Stimulated activated CD8-positive, alpha-beta memory T cell treated with anti-CD3 and anti-CD28 coated beads, Interleukin-4, amount 100 ng/mL, for 48 hours (primary cell): ENCODE data around the gene TSC22D1.

ENCODE experiments used
- DNase-seq: peaks from one replicate; pipeline ENCODE4 v3.0.0-alpha.2; 2020

The TSC22D1 gene

DNA sequence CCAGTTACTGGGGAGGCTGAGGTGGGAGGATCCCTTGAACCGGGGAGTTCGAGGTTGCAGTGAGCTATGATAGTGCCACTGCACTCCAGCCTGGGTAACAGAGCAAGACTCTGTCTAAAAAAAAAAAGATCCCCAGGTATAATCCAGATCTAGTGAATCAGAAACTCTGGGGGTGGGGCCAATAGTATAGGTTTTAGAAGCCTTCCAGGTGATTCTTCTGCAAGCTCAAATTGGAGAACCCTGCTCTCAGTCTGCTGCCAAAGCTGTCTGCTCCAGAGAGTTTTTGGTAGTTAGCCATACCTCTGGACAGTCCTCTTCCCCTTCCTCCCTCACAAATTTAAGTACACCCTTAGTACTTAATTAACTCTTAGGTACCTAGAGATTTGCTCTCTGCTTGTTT, 174.6 kb downstream of the TSC22D1 start:
- no peak for DNase-seq

DNA sequence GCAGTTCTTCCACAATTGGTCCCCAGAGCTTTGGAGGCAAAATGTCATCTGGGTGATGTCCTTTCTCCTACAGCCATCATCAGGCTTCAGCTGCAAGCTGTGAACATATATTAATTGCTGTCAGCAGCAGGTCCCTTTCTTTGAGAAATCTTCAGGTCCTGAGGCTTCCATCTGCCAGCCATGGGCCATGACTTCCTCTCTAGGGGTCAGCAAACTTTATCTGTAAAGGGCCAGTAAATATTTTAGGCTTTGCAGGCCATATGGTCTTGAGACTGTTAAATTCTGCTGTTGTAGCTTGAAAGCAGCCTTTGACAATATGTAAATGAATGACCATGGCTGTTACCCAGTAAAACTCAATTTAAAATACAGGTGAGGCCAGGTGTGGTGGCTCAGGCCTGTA, 175.4 kb downstream of the TSC22D1 start:
- DNase-seq = no peak

DNA sequence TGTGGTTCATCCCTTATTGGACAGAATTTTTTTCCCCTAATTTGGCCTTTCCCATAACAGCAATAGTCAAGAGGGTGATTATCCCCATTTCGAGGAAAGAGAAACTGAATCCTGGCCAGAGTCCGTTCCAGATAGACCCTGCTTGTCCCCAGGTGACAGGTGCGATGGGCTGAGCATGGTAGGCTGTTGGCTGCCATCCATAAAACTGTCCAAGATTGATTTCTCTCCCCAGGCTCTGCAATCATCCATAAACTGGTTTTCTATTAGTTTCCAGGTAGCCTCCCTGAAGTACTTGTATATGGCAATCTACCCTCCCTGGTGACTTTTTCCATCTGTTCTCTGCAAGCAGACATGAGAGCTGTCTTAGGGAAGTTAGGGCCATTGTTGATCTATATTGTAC, 177.1 kb downstream of the TSC22D1 start:
- DNase-seq = no peak

DNA sequence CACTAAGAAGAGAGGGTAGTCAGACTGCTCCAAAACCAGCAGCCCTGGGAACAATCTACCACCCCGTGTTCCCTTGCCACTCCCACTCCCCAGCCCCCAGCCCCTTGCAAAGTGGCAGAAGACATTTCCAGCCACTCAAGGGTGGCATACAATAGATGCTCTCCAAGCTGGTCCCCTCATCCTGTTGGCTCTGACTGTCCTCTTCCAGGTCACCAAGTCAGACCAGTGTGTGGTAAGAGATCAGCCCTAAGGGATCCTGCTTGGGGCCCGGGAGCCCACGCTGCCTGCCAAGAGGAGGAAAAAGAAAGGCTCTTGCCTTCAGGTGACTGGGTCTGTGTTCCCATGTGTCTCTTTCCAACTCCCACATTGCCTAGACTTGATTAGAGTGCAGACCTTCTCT, 177.5 kb downstream of the TSC22D1 start:
- DNase-seq = no peak

DNA sequence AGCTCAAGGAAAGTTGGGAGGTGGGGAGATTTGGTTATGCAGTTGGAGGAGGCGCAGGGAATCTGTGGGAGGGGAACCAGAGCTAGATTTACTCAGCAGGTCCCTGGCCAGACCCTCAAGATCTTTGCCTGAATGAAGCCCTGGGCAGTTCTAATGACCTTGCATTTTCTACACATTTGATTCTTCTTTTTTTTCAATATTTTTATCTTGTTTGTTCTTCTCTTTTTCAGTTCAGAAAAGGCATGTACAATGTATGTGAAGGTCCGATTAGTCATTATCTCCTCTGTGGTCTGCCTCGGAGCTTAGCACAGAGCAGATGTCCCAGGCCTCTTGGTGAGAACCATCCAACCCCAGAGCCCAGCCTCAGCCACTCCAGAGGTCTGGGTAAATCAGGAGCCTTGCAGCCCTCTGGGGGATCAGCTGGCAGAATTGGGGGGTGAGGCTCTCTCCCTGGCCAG, 178.3 kb downstream of the TSC22D1 start:
- DNase-seq = no peak

DNA sequence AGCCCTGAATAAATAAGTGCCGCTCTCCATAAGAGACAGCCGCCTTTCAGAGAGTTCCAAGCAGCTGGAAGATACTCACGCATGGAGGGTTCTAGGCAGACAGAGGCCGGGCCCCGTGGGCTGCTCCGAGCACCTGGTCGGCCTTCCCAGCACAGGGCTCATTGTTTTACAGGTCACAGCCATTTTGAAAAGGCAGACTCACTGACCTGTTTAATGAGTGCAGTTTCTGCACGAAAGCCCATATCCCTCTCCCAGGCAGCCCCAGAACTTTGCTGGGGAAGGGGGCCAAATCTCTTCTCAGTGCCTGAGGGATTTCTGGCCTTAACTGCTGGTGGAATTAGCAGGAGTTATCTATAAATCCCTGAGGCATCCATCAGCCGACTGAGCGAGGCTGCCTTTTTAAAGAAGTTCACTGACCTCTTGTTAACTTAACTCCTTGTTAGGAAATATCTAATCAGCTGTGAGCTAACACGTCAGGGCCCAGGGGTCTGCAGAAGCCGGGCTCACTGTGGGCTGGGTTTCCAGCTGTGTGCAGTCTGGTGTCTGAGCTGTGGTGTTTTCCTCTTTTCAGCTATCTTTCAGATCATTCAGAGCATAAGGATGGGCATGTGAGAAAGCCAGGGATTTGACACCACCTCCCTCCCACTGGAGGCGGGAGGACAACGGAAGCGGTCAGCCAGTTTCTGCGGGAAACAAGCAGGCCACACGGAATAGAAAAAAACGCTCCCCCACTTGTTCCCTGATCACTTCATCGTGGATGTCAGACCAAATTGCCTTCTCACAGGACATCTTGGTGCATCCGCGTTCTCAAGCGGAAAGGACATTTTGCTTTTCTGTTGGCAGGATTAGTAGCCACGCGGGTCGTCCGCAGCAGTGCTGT, 179.2 kb downstream of the TSC22D1 start:
- no peak for DNase-seq

DNA sequence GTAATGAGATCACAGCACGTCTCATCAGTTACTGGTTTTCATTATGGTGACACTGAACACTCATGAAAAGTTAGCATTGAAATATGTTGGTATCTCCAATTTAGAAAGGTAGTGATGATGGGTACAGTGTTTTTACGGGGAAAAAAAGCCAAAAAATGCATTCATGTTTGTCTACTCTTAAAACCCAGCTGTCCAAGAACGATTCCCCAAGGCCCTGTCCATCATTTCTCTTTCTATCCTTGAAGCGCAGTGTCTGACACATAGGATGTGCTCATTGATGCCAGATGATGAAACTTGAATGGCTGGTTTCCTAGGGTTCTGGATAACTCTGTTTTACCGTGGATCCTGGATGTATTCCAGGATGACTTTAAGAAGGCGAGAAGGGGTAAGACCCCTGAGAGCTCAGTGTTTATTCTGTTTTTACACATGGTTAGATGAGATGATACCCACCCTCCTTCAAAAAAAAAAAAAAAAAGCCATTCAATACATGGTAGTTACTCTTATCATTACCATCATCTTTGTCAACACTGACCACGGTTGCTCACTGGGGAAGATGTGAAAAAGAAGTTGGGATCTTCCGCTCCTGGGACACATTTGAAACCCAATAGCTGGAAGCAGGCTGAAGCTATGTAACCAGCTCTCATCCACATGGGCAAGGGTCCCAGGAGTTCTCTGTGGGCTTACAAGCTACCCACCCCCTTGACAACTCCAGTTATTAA, 180.0 kb downstream of the TSC22D1 start:
- DNase-seq = no peak

DNA sequence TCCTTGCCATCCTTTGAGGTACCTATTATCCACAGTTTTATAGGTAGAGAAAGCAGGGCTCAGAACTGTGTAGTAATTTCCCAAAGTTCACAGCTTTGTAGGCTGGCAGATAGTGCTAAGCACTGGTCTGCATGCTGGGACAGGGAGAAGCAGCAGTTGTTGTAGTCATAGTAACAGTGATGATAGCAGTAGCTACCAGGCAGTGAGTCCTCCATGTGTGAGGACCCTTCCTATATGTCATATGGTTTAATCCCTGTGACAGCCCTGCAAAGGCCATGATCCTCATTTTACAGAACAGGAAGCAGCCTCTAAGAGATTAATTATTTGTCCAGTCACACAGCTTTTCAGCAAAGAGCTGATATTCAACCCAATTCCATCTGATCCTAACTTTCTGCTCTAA, 181.5 kb downstream of the TSC22D1 start:
- no peak for DNase-seq

DNA sequence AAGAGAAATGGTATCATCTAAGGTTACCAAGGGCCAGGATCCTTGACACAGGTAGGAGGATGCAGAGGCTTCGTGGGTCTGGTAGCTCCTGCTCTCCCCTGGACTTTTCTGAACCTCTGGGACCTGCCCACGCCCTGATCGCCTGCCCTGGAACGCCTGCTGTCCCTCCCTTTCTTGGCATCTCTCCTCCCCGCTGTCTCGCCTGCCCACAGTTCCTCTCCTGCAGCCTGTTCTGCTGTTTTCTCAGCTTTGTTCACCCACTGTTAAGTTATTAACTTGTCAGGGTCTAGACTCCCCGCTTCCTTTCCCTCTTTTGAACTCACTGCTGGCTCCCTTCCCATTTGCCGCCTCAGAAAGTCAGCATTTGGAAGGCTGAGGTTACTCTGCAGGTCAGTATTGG, 182.7 kb downstream of the TSC22D1 start:
- DNase-seq = no peak

DNA sequence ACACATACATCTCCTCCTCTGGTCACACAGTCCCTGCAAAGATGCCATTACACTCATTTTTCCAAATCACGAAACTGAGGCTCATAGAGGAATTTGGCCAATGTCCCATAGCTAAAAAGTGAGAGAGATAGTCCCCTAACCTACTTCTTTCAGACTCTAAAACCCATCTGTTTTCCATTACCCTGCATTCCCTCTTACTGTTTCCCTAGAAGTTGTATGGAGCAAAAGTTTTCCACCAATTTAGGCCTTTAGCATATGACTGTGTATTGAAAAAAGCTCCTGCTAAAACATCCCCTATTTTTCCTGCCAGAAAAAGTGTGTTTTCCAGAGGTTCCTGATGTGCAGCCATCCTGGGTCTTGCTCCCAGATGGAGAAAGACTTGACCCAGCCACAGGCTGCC, 186.3 kb downstream of the TSC22D1 start:
- DNase-seq = no peak

DNA sequence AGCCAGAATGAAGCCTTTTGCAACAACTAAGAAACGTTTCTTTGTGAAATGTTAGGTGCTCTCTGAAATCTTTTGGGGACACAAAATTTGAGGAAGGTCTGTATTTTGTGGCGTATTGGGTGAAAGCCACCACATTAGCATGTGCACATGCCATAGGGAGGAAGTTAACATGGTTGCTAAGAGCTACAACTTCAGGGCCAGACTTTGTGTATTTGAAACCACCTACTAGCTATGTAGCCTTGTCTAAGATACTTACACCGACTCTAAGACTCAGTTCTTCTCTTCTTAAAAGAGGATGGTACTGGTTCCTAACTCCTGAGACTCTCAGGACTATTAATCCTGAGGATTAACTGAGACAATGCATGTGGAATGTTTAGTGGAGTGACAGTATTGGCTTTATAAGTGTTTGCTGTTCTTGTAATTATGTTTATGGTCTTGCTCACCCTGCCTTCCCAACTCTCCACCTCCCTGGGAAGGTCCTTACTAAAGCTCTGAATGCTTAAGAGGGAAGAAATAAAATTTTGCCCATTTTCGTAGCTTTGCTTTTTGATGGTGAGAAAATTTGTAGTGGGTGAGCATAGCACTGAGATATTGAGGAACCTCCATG, 187.0 kb downstream of the TSC22D1 start:
- no peak for DNase-seq

DNA sequence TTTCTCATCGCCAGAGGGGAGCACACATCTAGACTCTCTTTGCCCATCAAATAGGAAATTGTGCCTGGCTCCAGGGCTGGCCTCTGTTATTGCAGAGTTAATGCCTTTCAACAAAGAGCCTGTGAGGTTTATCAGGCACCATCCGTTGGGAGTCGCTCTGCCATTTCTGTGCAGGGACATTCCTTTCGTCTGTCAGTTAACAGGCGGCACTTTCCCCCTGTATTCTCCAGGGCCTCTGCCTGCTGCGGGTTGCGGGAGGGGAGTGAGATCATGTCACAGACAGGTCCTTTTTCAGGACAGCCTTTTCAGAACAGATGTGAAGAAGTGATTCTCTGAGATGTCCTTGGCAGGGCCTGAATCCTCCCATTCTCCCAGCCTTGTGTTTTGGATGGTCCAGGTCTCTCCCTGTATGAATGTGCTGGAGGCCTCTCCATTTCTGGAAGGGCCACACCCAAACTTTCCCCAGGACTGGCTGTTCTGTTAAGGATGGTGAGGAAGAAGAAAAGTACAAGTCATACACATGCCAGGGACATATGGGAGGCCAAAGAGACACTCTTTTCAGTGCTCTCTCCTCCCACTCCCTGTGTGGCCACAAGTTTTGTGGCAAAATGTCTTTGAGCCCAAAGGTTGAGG, 187.6 kb downstream of the TSC22D1 start:
- no peak for DNase-seq

DNA sequence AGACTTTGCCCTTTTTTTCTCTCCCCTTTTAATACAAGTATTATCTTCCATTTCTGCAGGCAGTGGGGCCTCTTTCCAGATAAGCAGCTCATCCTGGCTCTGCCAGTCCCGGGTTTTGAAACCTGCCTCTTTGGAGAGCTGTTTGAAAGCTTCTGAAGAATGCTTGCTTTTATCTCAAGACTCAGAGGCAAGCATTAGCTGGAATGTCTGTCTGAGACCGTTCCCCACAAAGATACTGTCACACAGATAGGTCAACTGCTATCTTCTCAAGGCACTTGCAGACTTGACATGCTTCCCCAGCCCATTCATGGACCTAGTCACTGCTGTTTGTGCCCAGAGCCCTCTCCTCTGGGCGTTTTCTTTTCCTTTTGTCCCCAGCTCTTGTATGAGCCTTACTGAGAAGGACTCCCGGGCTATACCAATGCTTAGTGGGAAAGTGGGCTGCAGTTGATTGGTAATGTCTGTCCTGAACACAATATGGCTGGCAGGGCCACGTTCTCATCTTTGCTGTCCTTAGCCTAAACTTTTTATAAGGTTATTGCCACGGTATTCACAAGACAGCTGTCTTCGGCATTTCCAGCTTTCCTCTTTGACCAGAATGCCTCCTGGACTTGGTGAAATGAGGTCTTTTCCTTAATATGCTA, 189.1 kb downstream of the TSC22D1 start:
- DNase-seq = no peak

DNA sequence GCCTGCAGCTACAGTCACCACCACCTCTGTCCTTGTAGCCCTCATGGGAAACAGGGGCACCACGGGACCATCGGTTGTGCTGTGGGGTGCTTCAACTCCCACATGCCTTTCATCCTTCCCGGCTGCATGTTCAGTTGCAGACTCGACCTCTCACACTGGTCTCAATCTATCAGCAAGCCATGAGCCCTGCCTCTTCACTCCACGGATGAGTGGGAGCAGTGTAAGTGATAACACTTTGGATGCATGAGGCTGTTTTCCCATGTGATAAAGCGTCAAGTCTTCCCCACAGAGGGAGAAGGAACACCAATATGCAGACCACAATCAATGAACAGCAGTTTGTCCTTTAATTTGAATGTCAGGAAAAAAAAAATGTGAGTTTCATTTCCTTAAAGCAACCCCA, 190.3 kb downstream of the TSC22D1 start:
- no peak for DNase-seq

DNA sequence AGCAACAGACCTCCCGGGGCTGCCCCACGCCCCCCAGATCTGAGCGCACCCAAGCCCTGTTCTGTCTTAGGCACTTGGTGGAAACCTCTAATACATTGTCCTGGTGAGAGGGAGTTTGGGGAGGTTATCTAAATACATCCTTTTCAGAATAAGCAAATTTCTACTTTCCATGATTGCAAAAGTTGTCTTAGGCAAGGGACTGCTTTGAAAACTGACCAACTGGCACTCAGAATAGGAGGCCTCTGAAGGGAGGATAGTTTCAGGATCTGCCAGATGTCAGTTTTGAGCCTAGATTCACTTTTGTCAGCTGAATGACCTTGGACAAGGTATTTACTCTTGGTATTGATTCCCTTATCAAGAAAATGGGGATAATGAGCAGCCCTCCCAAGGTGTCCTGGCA, 190.7 kb downstream of the TSC22D1 start:
- DNase-seq = no peak

DNA sequence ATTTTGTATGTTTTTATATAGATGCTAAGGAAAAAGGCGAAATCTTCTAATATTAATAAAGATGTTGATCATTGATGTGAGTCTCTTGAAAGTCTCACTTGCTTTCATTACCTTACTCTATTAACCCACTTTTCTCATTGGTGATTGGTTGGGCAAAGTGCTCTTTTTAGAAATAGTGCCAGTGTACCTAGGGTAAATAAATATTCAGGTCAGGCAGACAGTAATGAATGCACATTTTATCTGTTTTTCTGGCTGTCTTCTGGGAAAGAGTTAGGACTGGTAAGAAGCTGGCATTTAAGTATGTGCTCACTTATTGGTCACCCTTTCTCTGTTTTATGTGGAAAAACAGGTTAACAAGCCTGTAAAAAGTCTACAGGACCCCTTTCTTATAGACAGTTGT, 191.4 kb downstream of the TSC22D1 start:
- no peak for DNase-seq

DNA sequence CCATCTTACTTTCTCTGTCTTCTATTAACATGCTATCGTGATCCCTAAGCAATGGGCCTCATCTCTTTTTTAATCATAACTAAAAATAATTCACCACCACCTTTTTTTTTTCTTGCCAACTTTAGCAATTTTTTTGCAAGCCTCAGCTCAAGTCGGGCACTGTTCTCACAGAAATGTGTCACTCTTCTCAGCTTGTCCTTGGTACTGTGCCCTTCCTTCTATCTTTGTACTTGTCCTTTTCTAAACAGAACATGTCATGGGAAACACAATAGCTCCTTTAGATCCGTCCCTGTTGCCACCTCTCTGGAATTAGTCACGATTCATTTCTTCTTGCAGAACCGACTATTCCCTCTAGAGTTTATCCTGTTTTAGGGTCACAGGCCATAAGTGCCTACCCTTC, 192.2 kb downstream of the TSC22D1 start:
- DNase-seq = no peak

DNA sequence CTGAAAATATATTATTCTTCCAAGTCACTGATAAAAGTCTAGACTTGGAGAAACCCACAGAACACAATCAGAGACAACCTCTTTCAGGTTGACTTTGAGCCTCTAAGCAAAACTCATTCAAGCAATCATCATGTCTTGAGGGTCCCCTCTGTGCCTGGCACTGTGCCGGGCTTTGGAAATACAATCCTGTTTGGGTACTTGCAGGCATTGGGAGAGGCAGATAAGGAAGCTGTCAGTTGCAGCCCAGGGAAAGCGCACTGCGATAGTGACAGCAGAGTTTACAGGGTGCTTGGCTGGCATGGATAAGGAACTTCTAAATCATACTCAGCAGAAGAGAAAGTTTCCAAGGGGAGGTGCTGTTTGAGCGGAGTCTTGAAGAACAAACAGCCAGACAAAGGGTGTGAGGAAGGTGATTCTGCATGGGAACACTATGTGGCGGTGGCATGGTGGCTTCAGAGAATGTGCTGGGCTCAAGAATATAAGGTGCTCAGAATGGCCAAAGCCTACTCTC, 193.4 kb downstream of the TSC22D1 start:
- no peak for DNase-seq
